OCI-LY7 (cell line): ENCODE results near the gene TSPAN9. TPM values are rescaled to one million over a fixed set of nuclear protein-coding genes. Genes with fewer than 3 reads are reported as not detected.

Source experiments
- BruUV-seq: library from RNA; stranded (reverse); fragments of 400-500 nt; replicated peaks from 2 replicates; lab custom pipeline; 2021; lab: Mats Ljungman, UMichigan
- CTCF ChIA-PET: fragments of 300-600 bp; sonication (Branson Sonifier 250); formaldehyde crosslinking; loops from one replicate; lab custom pipeline; 2022; ENCODE audit warnings: antibody characterized with exemption; ENCODE audit not compliant: unreplicated experiment; lab: Charles Lee
- POLR2A ChIA-PET: fragments of 300-600 bp; sonication (Branson Sonifier 250); formaldehyde crosslinking; loops from one replicate; lab custom pipeline; 2022; ENCODE audit warnings: antibody characterized with exemption; lab: Charles Lee
- DNase-seq: peaks from one replicate; pipeline ENCODE4 v3.0.0-alpha.2; 2015; ENCODE audit warnings: low spot score
- H2AFZ ChIP-seq: fragments of 200-600 bp; sonication (generic), shearing (Covaris generic); 2 replicates; pipeline ENCODE4 v1.6.1; 2014; ENCODE audit warnings: mild to moderate bottlenecking, antibody characterized with exemption, low read length, moderate library complexity
- H3K27ac ChIP-seq: fragments of 200-600 bp; sonication (generic); 2 replicates; pipeline ENCODE4 v1.5.1; 2014; ENCODE audit warnings: mixed run types, low read depth, mild to moderate bottlenecking, moderate library complexity, low read length, inconsistent platforms; ENCODE audit not compliant: poor library complexity, severe bottlenecking
- H3K36me3 ChIP-seq: fragments of 200-600 bp; sonication (generic); 2 replicates; pipeline ENCODE4 v1.6.1; 2014; ENCODE audit warnings: mild to moderate bottlenecking, antibody characterized with exemption, low read length, moderate library complexity, mixed read lengths; ENCODE audit not compliant: insufficient read depth
- H3K4me1 ChIP-seq: fragments of 200-600 bp; sonication (generic); 2 replicates; pipeline ENCODE4 v1.5.1; 2014; ENCODE audit warnings: mild to moderate bottlenecking, low read length; ENCODE audit not compliant: insufficient read depth, poor library complexity, severe bottlenecking
- H3K4me2 ChIP-seq: fragments of 200-600 bp; sonication (generic); 2 replicates; pipeline ENCODE4 v1.6.1; 2014; ENCODE audit warnings: mild to moderate bottlenecking, low read length
- H3K4me3 ChIP-seq: fragments of 200-600 bp; sonication (generic); 2 replicates; pipeline ENCODE4 v1.5.1; 2014; ENCODE audit warnings: mild to moderate bottlenecking, low read depth, low read length; ENCODE audit not compliant: poor library complexity, severe bottlenecking
- H3K79me2 ChIP-seq: fragments of 200-600 bp; sonication (generic); 2 replicates; pipeline ENCODE4 v1.6.1; 2016; ENCODE audit warnings: low read depth, mild to moderate bottlenecking, low read length, moderate library complexity, mixed read lengths; ENCODE audit not compliant: insufficient read depth
- H3K9me2 ChIP-seq: fragments of 200-600 bp; sonication (generic); 2 replicates; pipeline ENCODE4 v1.6.1; 2016; ENCODE audit warnings: mild to moderate bottlenecking, low read length, mixed read lengths; ENCODE audit not compliant: insufficient read depth
- H3K9me3 ChIP-seq: fragments of 200-600 bp; sonication (generic); 2 replicates; pipeline ENCODE4 v1.6.1; 2014; ENCODE audit warnings: mild to moderate bottlenecking, mixed run types, low read length, mixed read lengths
- H4K20me1 ChIP-seq: fragments of 200-600 bp; sonication (generic); 2 replicates; pipeline ENCODE4 v1.6.1; 2014; ENCODE audit warnings: mild to moderate bottlenecking, antibody characterized with exemption, low read length, moderate library complexity, mixed read lengths; ENCODE audit not compliant: insufficient read depth
- CTCF ChIP-seq: fragments of 200-600 bp; sonication (generic); conservative IDR thresholded peaks from 2 replicates; pipeline ENCODE4 v1.5.1; 2014; ENCODE audit warnings: mild to moderate bottlenecking, antibody characterized with exemption, low read length, moderate library complexity, mixed read lengths
- EZH2phosphoT487 ChIP-seq: fragments of 200-600 bp; sonication (generic); IDR thresholded peaks from 2 replicates; pipeline ENCODE4 v1.6.1; 2018; ENCODE audit warnings: low read depth, borderline replicate concordance, mild to moderate bottlenecking, mixed run types, antibody characterized with exemption, low read length, moderate library complexity, mixed read lengths
- intact Hi-C: fragments of 100-400 bp; cut with micrococcal nuclease; formaldehyde crosslinking; loops from one replicate; pipeline ENCODE4 v1.10.0; 2022; ENCODE audit not compliant: unreplicated experiment
- total RNA-seq, 2 experiments: library from RNA; depleted of rRNA in 1 of 2; stranded (reverse); fragments of >200 nt in 1 of 2; shearing (Covaris generic) in 1 of 2; gene quantifications; 2 replicates each; pipeline ENCODE4 v1.2.3, GENCODE V29; 2014 to 2022

TSPAN9 gene
- total RNA-seq, 2 experiments from 2014 or later, result 0.50 to 0.74 TPM

GRCh38 chr12:3114671-3115070, 37.5 kb downstream of the TSPAN9 start:
- Histone ChIP-seq H3K4me2 (no peak overlapping the region), H3K9me2 (no peaks in the 10 kb centered on the region), H3K27ac (no peak overlapping the region), H2AFZ (no peak overlapping the region), H3K9me3 (no peaks in the 10 kb centered on the region), H3K4me3 (no peak overlapping the region), H3K4me1 (no peaks in the 10 kb centered on the region), H4K20me1 (no peaks in the 10 kb centered on the region), H3K79me2 (no peaks in the 10 kb centered on the region), H3K36me3 (no peaks in the 10 kb centered on the region)
- POLR2A ChIA-PET, result interaction anchor here (0.7 kb wide), 1 partner anchor 125 kb away, joined by 6 read pairs; no protein-coding TSS in a partner anchor
- CTCF ChIA-PET, result no interaction called here
- no TSS peak for BruUV-seq
- TF ChIP-seq CTCF (no peak), EZH2phosphoT487 (no peak)
- intact Hi-C loops, result no loop called here
- DNase-seq, result no peak

- BruUV-seq, result no TSS peak
- no peak for DNase-seq
- H3K36me3 ChIP-seq, result no peaks in the 10 kb centered on the region
- no peak overlapping the region for H3K27ac ChIP-seq
- no peaks in the 10 kb centered on the region for H3K9me2 ChIP-seq
- CTCF ChIA-PET, result no interaction called here
- no peaks in the 10 kb centered on the region for H3K4me1 ChIP-seq
- POLR2A ChIA-PET, result no interaction called here
- H4K20me1 ChIP-seq, result no peaks in the 10 kb centered on the region
- no peak for TF ChIP-seq EZH2phosphoT487
- no peak for TF ChIP-seq CTCF
- H2AFZ ChIP-seq, result no peak overlapping the region
- intact Hi-C loops, result no loop called here
- H3K79me2 ChIP-seq, result no peaks in the 10 kb centered on the region
- no peak overlapping the region for H3K4me2 ChIP-seq
- no peak overlapping the region for H3K4me3 ChIP-seq
- no peaks in the 10 kb centered on the region for H3K9me3 ChIP-seq
Measured at GRCh38 chr12:3115078-3115477, 37.9 kb downstream of the TSPAN9 start.

GRCh38 chr12:3116106-3116844, 39.1 kb downstream of the TSPAN9 start:
- H4K20me1 ChIP-seq, result no peaks in the 10 kb centered on the region
- H3K4me3 ChIP-seq, result no peak overlapping the region
- ChIA-PET CTCF (no interaction called here), POLR2A (no interaction called here)
- no peaks in the 10 kb centered on the region for H3K4me1 ChIP-seq
- H3K27ac ChIP-seq, result no peak overlapping the region
- no peaks in the 10 kb centered on the region for H3K36me3 ChIP-seq
- no peaks in the 10 kb centered on the region for H3K9me3 ChIP-seq
- TF ChIP-seq CTCF, result no peak
- DNase-seq, result no peak
- no peak overlapping the region for H2AFZ ChIP-seq
- no peaks in the 10 kb centered on the region for H3K9me2 ChIP-seq
- BruUV-seq, result no TSS peak
- intact Hi-C loops, result no loop called here
- H3K79me2 ChIP-seq, result no peaks in the 10 kb centered on the region
- H3K4me2 ChIP-seq, result no peak overlapping the region
